ENCODE results near the gene CARS2.
"Not testable (repeated sequence)": the region's sequence is repeated elsewhere in the genome, so short reads cannot be mapped to it uniquely, and the experiment has no call there.

DNA sequence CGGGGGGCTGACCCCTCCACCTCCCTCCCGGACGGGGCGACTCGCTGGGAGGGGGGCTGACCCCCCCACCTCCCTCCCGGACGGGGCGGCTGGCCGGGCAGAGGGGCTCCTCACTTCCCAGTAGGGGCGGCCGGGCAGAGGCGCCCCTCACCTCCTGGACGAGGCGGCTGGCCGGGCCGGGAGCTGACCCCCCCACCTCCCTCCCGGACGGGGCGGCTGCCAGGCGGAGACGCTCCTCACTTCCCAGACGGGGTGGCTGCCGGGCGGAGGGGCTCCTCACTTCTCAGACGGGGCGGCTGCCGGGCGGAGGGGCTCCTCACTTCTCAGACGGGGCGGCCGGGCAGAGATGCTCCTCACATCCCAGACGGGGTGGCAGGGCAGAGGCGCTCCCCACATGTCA is 99.6 kb downstream of the CARS2 start:
- TF ChIP-seq EZH2 (IDR thresholded peaks at IDR 0.05; ENCODE audit: low read depth, unreplicated experiment); POLR2AphosphoS5 (IDR thresholded peaks at IDR 0.05; ENCODE audit: low read depth); CREB1 (CRISPR knock-in tag; IDR thresholded peaks at IDR 0.05; ENCODE audit: low read depth); JUNB (IDR thresholded peaks at IDR 0.05; ENCODE audit: unreplicated experiment); EZH2phosphoT487 (IDR thresholded peaks at IDR 0.05; ENCODE audit: unreplicated experiment); ZNF331 (CRISPR knock-in tag; IDR thresholded peaks at IDR 0.05; ENCODE audit: low read depth): not testable (repeated sequence)
- TF ChIP-seq, protein P1, sequence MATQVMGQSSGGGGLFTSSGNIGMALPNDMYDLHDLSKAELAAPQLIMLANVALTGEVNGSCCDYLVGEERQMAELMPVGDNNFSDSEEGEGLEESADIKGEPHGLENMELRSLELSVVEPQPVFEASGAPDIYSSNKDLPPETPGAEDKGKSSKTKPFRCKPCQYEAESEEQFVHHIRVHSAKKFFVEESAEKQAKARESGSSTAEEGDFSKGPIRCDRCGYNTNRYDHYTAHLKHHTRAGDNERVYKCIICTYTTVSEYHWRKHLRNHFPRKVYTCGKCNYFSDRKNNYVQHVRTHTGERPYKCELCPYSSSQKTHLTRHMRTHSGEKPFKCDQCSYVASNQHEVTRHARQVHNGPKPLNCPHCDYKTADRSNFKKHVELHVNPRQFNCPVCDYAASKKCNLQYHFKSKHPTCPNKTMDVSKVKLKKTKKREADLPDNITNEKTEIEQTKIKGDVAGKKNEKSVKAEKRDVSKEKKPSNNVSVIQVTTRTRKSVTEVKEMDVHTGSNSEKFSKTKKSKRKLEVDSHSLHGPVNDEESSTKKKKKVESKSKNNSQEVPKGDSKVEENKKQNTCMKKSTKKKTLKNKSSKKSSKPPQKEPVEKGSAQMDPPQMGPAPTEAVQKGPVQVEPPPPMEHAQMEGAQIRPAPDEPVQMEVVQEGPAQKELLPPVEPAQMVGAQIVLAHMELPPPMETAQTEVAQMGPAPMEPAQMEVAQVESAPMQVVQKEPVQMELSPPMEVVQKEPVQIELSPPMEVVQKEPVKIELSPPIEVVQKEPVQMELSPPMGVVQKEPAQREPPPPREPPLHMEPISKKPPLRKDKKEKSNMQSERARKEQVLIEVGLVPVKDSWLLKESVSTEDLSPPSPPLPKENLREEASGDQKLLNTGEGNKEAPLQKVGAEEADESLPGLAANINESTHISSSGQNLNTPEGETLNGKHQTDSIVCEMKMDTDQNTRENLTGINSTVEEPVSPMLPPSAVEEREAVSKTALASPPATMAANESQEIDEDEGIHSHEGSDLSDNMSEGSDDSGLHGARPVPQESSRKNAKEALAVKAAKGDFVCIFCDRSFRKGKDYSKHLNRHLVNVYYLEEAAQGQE (IDR thresholded peaks at IDR 0.05; ENCODE audit: unreplicated experiment): not testable (repeated sequence)
- TF ChIP-seq, protein P2, sequence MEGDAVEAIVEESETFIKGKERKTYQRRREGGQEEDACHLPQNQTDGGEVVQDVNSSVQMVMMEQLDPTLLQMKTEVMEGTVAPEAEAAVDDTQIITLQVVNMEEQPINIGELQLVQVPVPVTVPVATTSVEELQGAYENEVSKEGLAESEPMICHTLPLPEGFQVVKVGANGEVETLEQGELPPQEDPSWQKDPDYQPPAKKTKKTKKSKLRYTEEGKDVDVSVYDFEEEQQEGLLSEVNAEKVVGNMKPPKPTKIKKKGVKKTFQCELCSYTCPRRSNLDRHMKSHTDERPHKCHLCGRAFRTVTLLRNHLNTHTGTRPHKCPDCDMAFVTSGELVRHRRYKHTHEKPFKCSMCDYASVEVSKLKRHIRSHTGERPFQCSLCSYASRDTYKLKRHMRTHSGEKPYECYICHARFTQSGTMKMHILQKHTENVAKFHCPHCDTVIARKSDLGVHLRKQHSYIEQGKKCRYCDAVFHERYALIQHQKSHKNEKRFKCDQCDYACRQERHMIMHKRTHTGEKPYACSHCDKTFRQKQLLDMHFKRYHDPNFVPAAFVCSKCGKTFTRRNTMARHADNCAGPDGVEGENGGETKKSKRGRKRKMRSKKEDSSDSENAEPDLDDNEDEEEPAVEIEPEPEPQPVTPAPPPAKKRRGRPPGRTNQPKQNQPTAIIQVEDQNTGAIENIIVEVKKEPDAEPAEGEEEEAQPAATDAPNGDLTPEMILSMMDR (conservative IDR thresholded peaks at IDR 0.05; ENCODE audit: low read depth in 2 of 2): not testable (repeated sequence)
- TF ChIP-seq, protein P3, sequence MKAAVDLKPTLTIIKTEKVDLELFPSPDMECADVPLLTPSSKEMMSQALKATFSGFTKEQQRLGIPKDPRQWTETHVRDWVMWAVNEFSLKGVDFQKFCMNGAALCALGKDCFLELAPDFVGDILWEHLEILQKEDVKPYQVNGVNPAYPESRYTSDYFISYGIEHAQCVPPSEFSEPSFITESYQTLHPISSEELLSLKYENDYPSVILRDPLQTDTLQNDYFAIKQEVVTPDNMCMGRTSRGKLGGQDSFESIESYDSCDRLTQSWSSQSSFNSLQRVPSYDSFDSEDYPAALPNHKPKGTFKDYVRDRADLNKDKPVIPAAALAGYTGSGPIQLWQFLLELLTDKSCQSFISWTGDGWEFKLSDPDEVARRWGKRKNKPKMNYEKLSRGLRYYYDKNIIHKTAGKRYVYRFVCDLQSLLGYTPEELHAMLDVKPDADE (IDR thresholded peaks at IDR 0.05): not testable (repeated sequence)

Data from GM23338 (cell line).